Neural cell (in vitro differentiated cells): ENCODE results near the gene MCAT. TPM values are rescaled to one million over a fixed set of nuclear protein-coding genes. Genes with fewer than 3 reads are reported as not detected.

ENCODE experiments used
- H2AFZ ChIP-seq: fragments of 200-600, 300-800 bp; sonication (generic), shearing (Covaris generic); 2 replicates; pipeline ENCODE4 v1.6.0; 2014; ENCODE audit warnings: low read depth, mild to moderate bottlenecking, antibody characterized with exemption, low read length, moderate library complexity
- H3F3A ChIP-seq: fragments of 200-600 bp; shearing (Covaris generic); 2 replicates; pipeline ENCODE4 v1.6.1; 2016; ENCODE audit warnings: mild to moderate bottlenecking, moderate library complexity, mixed read lengths, antibody characterized with exemption, low read length; ENCODE audit not compliant: insufficient read depth, poor library complexity, severe bottlenecking
- H3K27ac ChIP-seq: fragments of 200-600, 300-800 bp; sonication (generic), shearing (Covaris generic); 2 replicates; pipeline ENCODE4 v1.5.1; 2014; ENCODE audit warnings: mild to moderate bottlenecking, low read length, moderate library complexity
- H3K27me3 ChIP-seq: fragments of 300-800, 200-600 bp; sonication (generic), shearing (Covaris generic); 2 replicates; pipeline ENCODE4 v1.6.0; 2014; ENCODE audit warnings: mild to moderate bottlenecking, low read depth, low read length, moderate library complexity; ENCODE audit not compliant: insufficient read depth
- H3K36me3 ChIP-seq: fragments of 300-800, 200-600 bp; sonication (generic), shearing (Covaris generic); 2 replicates; pipeline ENCODE4 v1.5.1; 2014; ENCODE audit warnings: mild to moderate bottlenecking, antibody characterized with exemption, low read length, moderate library complexity; ENCODE audit not compliant: insufficient read depth
- H3K4me2 ChIP-seq: fragments of 300-800, 200-600 bp; sonication (generic), shearing (Covaris generic); 2 replicates; pipeline ENCODE4 v1.6.0; 2014; ENCODE audit warnings: mild to moderate bottlenecking, low read length
- H3K4me3 ChIP-seq: fragments of 300-800, 200-600 bp; sonication (generic), shearing (Covaris generic); 2 replicates; pipeline ENCODE4 v1.5.1; 2014; ENCODE audit warnings: mild to moderate bottlenecking, low read length, moderate library complexity
- H3K79me2 ChIP-seq: fragments of 200-600 bp; shearing (Covaris generic); replicated peaks from 2 replicates; pipeline ENCODE4 v1.6.0; 2014; ENCODE audit warnings: mild to moderate bottlenecking, low read length, moderate library complexity; ENCODE audit not compliant: insufficient read depth
- H3K9ac ChIP-seq: fragments of 300-800, 200-600 bp; sonication (generic), shearing (Covaris generic); 2 replicates; pipeline ENCODE4 v1.6.1; 2016; ENCODE audit warnings: mild to moderate bottlenecking, low read length, mixed read lengths
- H3K9me2 ChIP-seq: fragments of 200-600 bp; shearing (Covaris generic); 2 replicates; pipeline ENCODE4 v1.6.1; 2016; ENCODE audit warnings: mild to moderate bottlenecking, low read length, mixed read lengths; ENCODE audit not compliant: insufficient read depth
- H3K9me3 ChIP-seq: fragments of 200-600, 300-800 bp; sonication (generic), shearing (Covaris generic); 2 replicates; pipeline ENCODE4 v1.6.1; 2016; ENCODE audit warnings: mild to moderate bottlenecking, mixed run types, low read length, moderate library complexity, mixed read lengths
- H4K20me1 ChIP-seq: fragments of 200-600 bp; shearing (Covaris generic); 2 replicates; pipeline ENCODE4 v1.6.1; 2016; ENCODE audit warnings: mild to moderate bottlenecking, mixed run types; ENCODE audit not compliant: insufficient read depth
- CTCF ChIP-seq: fragments of 450-650 bp; IDR thresholded peaks from 2 replicates; pipeline ENCODE4 v1.5.1; 2014; ENCODE audit warnings: antibody characterized with exemption, mild to moderate bottlenecking, moderate library complexity; ENCODE audit not compliant: poor library complexity, severe bottlenecking
- EP300 ChIP-seq: fragments of 450-650 bp; conservative IDR thresholded peaks from 2 replicates; pipeline ENCODE4 v1.6.1; 2014; ENCODE audit warnings: antibody characterized with exemption, mild to moderate bottlenecking, moderate library complexity; ENCODE audit not compliant: poor library complexity, severe bottlenecking
- EZH2 ChIP-seq: fragments of 200-600, 300-800 bp; shearing (Covaris generic), sonication (generic); IDR thresholded peaks from 2 replicates; pipeline ENCODE4 v1.6.1; 2014; ENCODE audit warnings: antibody characterized with exemption, low read length, borderline replicate concordance, mild to moderate bottlenecking; ENCODE audit not compliant: insufficient read depth, poor library complexity, severe bottlenecking
- MXI1 ChIP-seq: fragments of 450-650 bp; conservative IDR thresholded peaks from 2 replicates; pipeline ENCODE4 v1.6.1; 2014; ENCODE audit warnings: antibody characterized with exemption, mild to moderate bottlenecking; ENCODE audit not compliant: poor library complexity, severe bottlenecking
- POLR2AphosphoS5 ChIP-seq: IDR thresholded peaks from 2 replicates; pipeline ENCODE4 v1.6.1; 2012
- RAD21 ChIP-seq: fragments of 450-650 bp; conservative IDR thresholded peaks from 2 replicates; pipeline ENCODE4 v1.6.1; 2014; ENCODE audit warnings: antibody characterized with exemption, mild to moderate bottlenecking, moderate library complexity
- REST ChIP-seq: IDR thresholded peaks from 2 replicates; pipeline ENCODE4 v1.6.1; 2012; ENCODE audit warnings: borderline replicate concordance
- SMC3 ChIP-seq: fragments of 450-650 bp; conservative IDR thresholded peaks from 2 replicates; pipeline ENCODE4 v1.6.1; 2014; ENCODE audit warnings: antibody characterized with exemption, mild to moderate bottlenecking, moderate library complexity; ENCODE audit not compliant: poor library complexity
- TAF1 ChIP-seq: IDR thresholded peaks from 2 replicates; pipeline ENCODE4 v1.6.1; 2012; ENCODE audit warnings: low read depth
- polyA plus RNA-seq: library from polyadenylated mRNA; depleted of rRNA; stranded (reverse); fragments of >200 nt; gene quantifications from 2 replicates; pipeline ENCODE4 v1.2.3, GENCODE V29; 2014

Gene MCAT
- polyA plus RNA-seq, 1 donor from 2014 or later = 46.8 TPM

GRCh38 chr22:43098356-43098755, 44.8 kb downstream of the MCAT start:
- Histone ChIP-seq H3K9me3 (no peaks in the 10 kb centered on the region), H3K79me2 (no peaks in the 10 kb centered on the region), H3K9me2 (no peaks in the 10 kb centered on the region), H3F3A (no peaks in the 10 kb centered on the region), H2AFZ (no peak overlapping the region), H3K4me3 (no peak overlapping the region), H3K36me3 (no peaks in the 10 kb centered on the region), H3K4me2 (no peak overlapping the region), H3K27me3 (no peaks in the 10 kb centered on the region), H3K9ac (no peak overlapping the region), H3K27ac (no peak overlapping the region), H4K20me1 (no peaks in the 10 kb centered on the region)
- TF ChIP-seq MXI1 = no peak
- TF ChIP-seq TAF1 = no peak
- no peak for TF ChIP-seq CTCF
- no peak for TF ChIP-seq EP300
- no peak for TF ChIP-seq SMC3
- TF ChIP-seq POLR2AphosphoS5 = no peak
- TF ChIP-seq REST = no peak
- TF ChIP-seq EZH2 = no peak
- no peak for TF ChIP-seq RAD21

- Histone ChIP-seq H3K27me3 (no peaks in the 10 kb centered on the region), H3K4me2 (no peak overlapping the region), H3K4me3 (no peak overlapping the region), H3K9ac (no peak overlapping the region), H3K27ac (no peak overlapping the region), H3K36me3 (no peaks in the 10 kb centered on the region), H3K9me2 (no peaks in the 10 kb centered on the region), H3K79me2 (no peaks in the 10 kb centered on the region), H4K20me1 (no peaks in the 10 kb centered on the region), H3K9me3 (no peaks in the 10 kb centered on the region), H2AFZ (no peak overlapping the region), H3F3A (no peaks in the 10 kb centered on the region)
- TF ChIP-seq MXI1 (no peak), SMC3 (no peak), EZH2 (no peak), REST (no peak), CTCF (no peak), POLR2AphosphoS5 (no peak)
Measured at GRCh38 chr22:43096420-43096819, 46.8 kb downstream of the MCAT start.
